HEK293 (cell line): ENCODE results near the gene CASZ1.

ENCODE experiments used
- CTCF ChIP-seq: fragments of 450-650 bp; formaldehyde crosslinking; IDR thresholded peaks from 2 replicates; pipeline ENCODE4 v1.5.1; 2016; ENCODE audit warnings: missing biosample characterization, missing genetic modification characterization
- KLF16 ChIP-seq: fragments of 450-650 bp; formaldehyde crosslinking; IDR thresholded peaks from 2 replicates; pipeline ENCODE4 v1.5.1; 2017; ENCODE audit warnings: missing biosample characterization, missing genetic modification characterization
- MYNN ChIP-seq: fragments of 450-650 bp; formaldehyde crosslinking; IDR thresholded peaks from 2 replicates; pipeline ENCODE4 v1.5.1; 2016; ENCODE audit warnings: missing biosample characterization, missing genetic modification characterization, borderline replicate concordance
- PRDM1 ChIP-seq: fragments of 450-650 bp; formaldehyde crosslinking; IDR thresholded peaks from 2 replicates; pipeline ENCODE4; 2016; ENCODE audit warnings: missing biosample characterization, missing genetic modification characterization
- REST ChIP-seq: fragments of 450-650 bp; formaldehyde crosslinking; IDR thresholded peaks from 2 replicates; pipeline ENCODE4 v1.5.1; 2016; ENCODE audit warnings: missing biosample characterization, missing genetic modification characterization
- TCF7L2 ChIP-seq: IDR thresholded peaks from 2 replicates; pipeline ENCODE4 v1.6.1; 2011; ENCODE audit warnings: low read depth, mild to moderate bottlenecking, inconsistent platforms, low read length, moderate library complexity, borderline replicate concordance
- YY1 ChIP-seq: fragments of 450-650 bp; formaldehyde crosslinking; IDR thresholded peaks from 2 replicates; pipeline ENCODE4 v1.5.1; 2018; ENCODE audit warnings: missing biosample characterization, missing genetic modification characterization
- ZBTB17 ChIP-seq: fragments of 450-650 bp; formaldehyde crosslinking; IDR thresholded peaks from 2 replicates; pipeline ENCODE4 v1.5.1; 2016; ENCODE audit warnings: missing biosample characterization, missing genetic modification characterization
- ZNF16 ChIP-seq: fragments of 450-650 bp; formaldehyde crosslinking; IDR thresholded peaks from 2 replicates; pipeline ENCODE4 v1.5.1; 2016; ENCODE audit warnings: low read depth, missing biosample characterization, missing genetic modification characterization
- ZNF223 ChIP-seq: fragments of 450-650 bp; formaldehyde crosslinking; IDR thresholded peaks from 2 replicates; pipeline ENCODE4 v1.5.1; 2016; ENCODE audit warnings: missing biosample characterization, missing genetic modification characterization
- ZNF24 ChIP-seq: fragments of 450-650 bp; formaldehyde crosslinking; IDR thresholded peaks from 2 replicates; pipeline ENCODE4 v1.5.1; 2016; ENCODE audit warnings: missing biosample characterization, missing genetic modification characterization
- ZNF561 ChIP-seq: fragments of 450-650 bp; IDR thresholded peaks from 2 replicates; pipeline ENCODE4 v1.5.1; 2018; ENCODE audit warnings: missing biosample characterization, missing genetic modification characterization, borderline replicate concordance
- TF ChIP-seq, protein P1 (sequence below): fragments of 450-650 bp; formaldehyde crosslinking; IDR thresholded peaks from 2 replicates; pipeline ENCODE4 v1.5.1; 2016; ENCODE audit warnings: missing biosample characterization, missing genetic modification characterization, low read depth
- TF ChIP-seq, protein P2 (sequence below): sonication (generic); formaldehyde crosslinking; IDR thresholded peaks from 2 replicates; pipeline ENCODE4 v1.8.1; 2022; ENCODE audit warnings: mild to moderate bottlenecking, moderate library complexity, missing genetic modification reagents

- no peak for TF ChIP-seq CTCF (tag by site-specific recombination)
- no peak for TF ChIP-seq TCF7L2
- no peak for TF ChIP-seq KLF16
- no peak for TF ChIP-seq ZBTB17 (tag by site-specific recombination)
- no peak for TF ChIP-seq REST (tag by site-specific recombination)
- TF ChIP-seq MYNN, result no peak
- TF ChIP-seq, protein P1, sequence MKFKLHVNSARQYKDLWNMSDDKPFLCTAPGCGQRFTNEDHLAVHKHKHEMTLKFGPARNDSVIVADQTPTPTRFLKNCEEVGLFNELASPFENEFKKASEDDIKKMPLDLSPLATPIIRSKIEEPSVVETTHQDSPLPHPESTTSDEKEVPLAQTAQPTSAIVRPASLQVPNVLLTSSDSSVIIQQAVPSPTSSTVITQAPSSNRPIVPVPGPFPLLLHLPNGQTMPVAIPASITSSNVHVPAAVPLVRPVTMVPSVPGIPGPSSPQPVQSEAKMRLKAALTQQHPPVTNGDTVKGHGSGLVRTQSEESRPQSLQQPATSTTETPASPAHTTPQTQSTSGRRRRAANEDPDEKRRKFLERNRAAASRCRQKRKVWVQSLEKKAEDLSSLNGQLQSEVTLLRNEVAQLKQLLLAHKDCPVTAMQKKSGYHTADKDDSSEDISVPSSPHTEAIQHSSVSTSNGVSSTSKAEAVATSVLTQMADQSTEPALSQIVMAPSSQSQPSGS (tag by site-specific recombination), result no peak
- no peak for TF ChIP-seq ZNF16
- TF ChIP-seq, protein P2, sequence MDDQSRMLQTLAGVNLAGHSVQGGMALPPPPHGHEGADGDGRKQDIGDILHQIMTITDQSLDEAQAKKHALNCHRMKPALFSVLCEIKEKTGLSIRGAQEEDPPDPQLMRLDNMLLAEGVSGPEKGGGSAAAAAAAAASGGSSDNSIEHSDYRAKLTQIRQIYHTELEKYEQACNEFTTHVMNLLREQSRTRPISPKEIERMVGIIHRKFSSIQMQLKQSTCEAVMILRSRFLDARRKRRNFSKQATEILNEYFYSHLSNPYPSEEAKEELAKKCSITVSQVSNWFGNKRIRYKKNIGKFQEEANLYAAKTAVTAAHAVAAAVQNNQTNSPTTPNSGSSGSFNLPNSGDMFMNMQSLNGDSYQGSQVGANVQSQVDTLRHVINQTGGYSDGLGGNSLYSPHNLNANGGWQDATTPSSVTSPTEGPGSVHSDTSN, result no peak
- TF ChIP-seq ZNF561 (tag by site-specific recombination), result no peak
- TF ChIP-seq ZNF223 (tag by site-specific recombination), result no peak
- 0 out of 2 replicates have a peak, but pooled peaks have one; percentile 50 for TF ChIP-seq PRDM1 (tag by site-specific recombination)
- TF ChIP-seq ZNF24, result no peak
- no peak for TF ChIP-seq YY1 (tag by site-specific recombination)
These were observed 81.9 kb downstream of the CASZ1 start for GRCh38 chr1:10714337-10715114.
